HG03280 (cell line): ENCODE data around the gene ARAP2.

Source experiments
- ATAC-seq: cut with Tn5 transposase; IDR thresholded peaks from one replicate; pipeline ENCODE4 v1.9.1; 2021; ENCODE audit warnings: mild to moderate bottlenecking, moderate library complexity; ENCODE audit not compliant: unreplicated experiment

ARAP2 gene

GRCh38 chr4:36244257-36245082, at the start of gene ARAP2:
TSS of gene ARAP2 (minus strand) at chr4:36244514. CDS start at chr4:36229486, 15,028 bp downstream.
- peak; percentile 66 for ATAC-seq

- ATAC-seq = no peak
These were observed 48.4 kb upstream of the ARAP2 start for GRCh38 chr4:36292556-36293188.

GRCh38 chr4:36290641-36291040, 46.3 kb upstream of the ARAP2 start:
- no peak for ATAC-seq

- ATAC-seq = no peak
These were observed 44.6 kb upstream of the ARAP2 start for GRCh38 chr4:36288731-36289426.

- peak; percentile 30 for ATAC-seq
These were observed 42.2 kb upstream of the ARAP2 start for GRCh38 chr4:36286481-36286871.

GRCh38 chr4:36285784-36286480, 41.6 kb upstream of the ARAP2 start:
- ATAC-seq = peak; percentile 98

- no peak for ATAC-seq
These were observed 39.7 kb upstream of the ARAP2 start for GRCh38 chr4:36283912-36284465.

GRCh38 chr4:36282503-36283030, 38.3 kb upstream of the ARAP2 start:
- ATAC-seq = no peak

GRCh38 chr4:36281384-36282106, 37.2 kb upstream of the ARAP2 start, which contains the start of gene DTHD1:
TSS of gene DTHD1 (plus strand) at chr4:36281616. CDS start at chr4:36281759, 143 bp downstream.
- no peak for ATAC-seq

- no peak for ATAC-seq
These were observed 36.2 kb upstream of the ARAP2 start for GRCh38 chr4:36280555-36280954.

GRCh38 chr4:36278789-36279188, 34.5 kb upstream of the ARAP2 start:
- ATAC-seq = no peak

GRCh38 chr4:36277533-36277932, 33.2 kb upstream of the ARAP2 start:
- no peak for ATAC-seq

- ATAC-seq = no peak
These were observed 29.8 kb upstream of the ARAP2 start for GRCh38 chr4:36274158-36274557.

- ATAC-seq = no peak
These were observed 29.0 kb upstream of the ARAP2 start for GRCh38 chr4:36273276-36273675.

GRCh38 chr4:36269533-36270173, 25.3 kb upstream of the ARAP2 start:
- no peak for ATAC-seq

GRCh38 chr4:36269101-36269500, 24.8 kb upstream of the ARAP2 start:
- ATAC-seq = no peak

- ATAC-seq = no peak
These were observed 23.4 kb upstream of the ARAP2 start for GRCh38 chr4:36267486-36268268.

GRCh38 chr4:36264207-36264826, 20.0 kb upstream of the ARAP2 start:
- ATAC-seq = no peak
